HEK293T (cell line): ENCODE measurements around the gene UCHL1.

Experiments used
- BHLHE40 ChIP-seq: fragments of 450-650 bp; IDR thresholded peaks from 2 replicates; pipeline ENCODE4 v1.6.1; 2016; ENCODE audit warnings: mild to moderate bottlenecking, moderate library complexity, borderline replicate concordance
- ELF4 ChIP-seq: fragments of 450-650 bp; IDR thresholded peaks from 2 replicates; pipeline ENCODE4 v1.6.1; 2017; ENCODE audit warnings: antibody characterized with exemption
- FOXK2 ChIP-seq: fragments of 450-650 bp; IDR thresholded peaks from 2 replicates; pipeline ENCODE4 v1.6.1; 2016; ENCODE audit warnings: mild to moderate bottlenecking
- FOXM1 ChIP-seq: fragments of 450-650 bp; IDR thresholded peaks from 2 replicates; pipeline ENCODE4 v1.6.1; 2017; ENCODE audit warnings: mild to moderate bottlenecking, borderline replicate concordance
- LEF1 ChIP-seq: fragments of 450-650 bp; IDR thresholded peaks from 2 replicates; pipeline ENCODE4 v1.6.1; 2017; ENCODE audit warnings: mild to moderate bottlenecking, borderline replicate concordance
- PKNOX1 ChIP-seq: fragments of 450-650 bp; IDR thresholded peaks from 2 replicates; pipeline ENCODE4 v1.6.1; 2016
- SP1 ChIP-seq: fragments of 450-650 bp; IDR thresholded peaks from 2 replicates; pipeline ENCODE4 v1.6.1; 2017
- SUZ12 ChIP-seq: fragments of 450-650 bp; IDR thresholded peaks from 2 replicates; pipeline ENCODE4 v1.6.1; 2016; ENCODE audit warnings: mild to moderate bottlenecking
- TARDBP ChIP-seq: fragments of 450-650 bp; IDR thresholded peaks from 2 replicates; pipeline ENCODE4 v1.6.1; 2016
- ZNF384 ChIP-seq: fragments of 450-650 bp; IDR thresholded peaks from 2 replicates; pipeline ENCODE4 v1.6.1; 2016

DNA sequence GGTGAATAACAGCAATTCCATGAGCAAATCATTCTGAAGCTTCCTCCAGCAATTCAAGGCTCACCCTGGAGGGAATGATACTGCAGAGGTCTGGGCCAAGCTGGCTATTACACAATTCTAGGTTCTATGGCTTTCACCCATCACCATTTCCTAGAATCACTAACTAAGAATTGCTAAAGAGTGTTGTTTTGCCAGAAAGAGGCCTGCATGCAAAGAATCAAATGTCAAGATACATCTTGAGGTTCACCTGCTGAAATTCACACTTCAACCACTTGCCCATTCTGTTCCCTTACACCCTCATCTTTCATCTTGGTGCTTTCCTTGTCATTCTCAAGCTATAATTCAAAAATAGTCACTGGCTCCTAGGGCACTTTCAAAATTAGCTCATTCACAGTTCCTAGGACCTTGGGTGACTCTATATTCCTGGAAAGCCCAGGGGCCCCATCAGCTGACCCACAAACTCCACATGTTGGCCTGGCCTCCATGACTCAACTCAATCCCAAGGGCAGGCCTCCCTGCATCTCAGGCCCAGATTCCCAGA lies 49.4 kb upstream of the UCHL1 start:
- no peak for TF ChIP-seq SP1
- no peak for TF ChIP-seq ELF4
- TF ChIP-seq BHLHE40: no peak
- TF ChIP-seq FOXM1: no peak
- TF ChIP-seq LEF1: no peak
- TF ChIP-seq TARDBP: no peak
- TF ChIP-seq PKNOX1: no peak
- no peak for TF ChIP-seq FOXK2
- TF ChIP-seq SUZ12: no peak
- TF ChIP-seq ZNF384: no peak
